IPS DF 19.7 (cell line): ENCODE results near the gene DDC.
"Not testable (repeated sequence)": the region's sequence is repeated elsewhere in the genome, so short reads cannot be mapped to it uniquely, and the experiment has no call there.

Source experiments
- DNase-seq: peaks from one replicate; pipeline ENCODE4 v3.0.0-alpha.2; 2013; ENCODE audit warnings: low read depth, low spot score

DDC gene

DNA sequence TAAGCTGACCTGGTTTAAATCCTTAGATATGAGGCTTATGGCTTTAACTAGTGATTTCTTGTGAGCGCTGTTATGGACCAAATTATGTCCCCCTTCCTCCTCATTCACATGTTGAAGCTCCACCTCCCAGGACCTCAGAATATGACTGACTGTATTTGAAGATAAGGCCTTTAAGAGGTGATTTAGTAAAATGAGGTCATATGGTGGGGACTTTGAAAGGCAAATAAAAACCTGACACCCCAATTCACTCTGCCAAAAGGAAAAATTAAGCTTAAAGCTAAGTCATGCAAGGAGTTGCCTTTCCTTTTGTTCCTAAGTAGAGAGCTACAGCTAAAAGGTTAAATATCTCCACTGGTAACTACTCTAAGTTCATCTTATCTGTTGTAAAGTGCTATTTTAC, 78.7 kb downstream of the DDC start:
- DNase-seq, result no peak

DNA sequence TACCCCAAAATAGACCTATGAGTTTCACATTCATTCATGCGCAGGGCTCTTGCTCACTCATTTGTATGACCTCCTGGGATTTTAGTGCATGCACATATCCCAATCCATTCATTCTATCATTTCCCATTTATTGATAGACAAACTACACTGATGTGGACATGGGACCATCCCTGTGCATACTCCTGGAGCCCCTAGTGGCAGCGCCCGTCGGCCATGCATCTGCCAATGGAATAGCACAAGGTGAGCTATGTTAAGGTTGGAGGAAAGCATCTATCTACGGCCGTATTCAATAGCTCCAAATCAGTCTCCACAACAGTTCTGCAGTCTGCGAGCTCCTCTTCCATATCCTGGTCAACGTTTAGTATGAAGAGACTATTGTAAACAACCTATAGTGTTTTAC, 83.3 kb downstream of the DDC start:
- DNase-seq, result no peak

DNA sequence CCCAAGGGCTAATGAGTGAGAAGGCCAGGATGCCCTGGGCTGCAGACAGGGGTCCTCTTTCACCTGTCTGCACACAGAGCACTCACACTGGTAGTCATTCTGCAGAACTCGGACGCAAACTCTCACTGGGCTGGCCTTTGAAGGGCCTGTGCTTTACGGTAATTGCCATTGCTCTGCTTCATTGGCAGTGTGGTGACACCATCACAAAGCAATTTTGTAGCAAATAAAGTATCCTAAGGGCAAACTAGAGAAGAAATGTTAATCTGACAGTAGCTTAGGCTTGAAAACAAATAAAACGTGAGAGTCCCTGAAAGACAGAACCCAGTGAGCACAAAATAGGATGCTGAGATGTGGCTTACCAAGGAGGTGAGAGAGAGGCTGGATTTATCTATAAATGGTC, 84.4 kb downstream of the DDC start:
- DNase-seq, result no peak

DNA sequence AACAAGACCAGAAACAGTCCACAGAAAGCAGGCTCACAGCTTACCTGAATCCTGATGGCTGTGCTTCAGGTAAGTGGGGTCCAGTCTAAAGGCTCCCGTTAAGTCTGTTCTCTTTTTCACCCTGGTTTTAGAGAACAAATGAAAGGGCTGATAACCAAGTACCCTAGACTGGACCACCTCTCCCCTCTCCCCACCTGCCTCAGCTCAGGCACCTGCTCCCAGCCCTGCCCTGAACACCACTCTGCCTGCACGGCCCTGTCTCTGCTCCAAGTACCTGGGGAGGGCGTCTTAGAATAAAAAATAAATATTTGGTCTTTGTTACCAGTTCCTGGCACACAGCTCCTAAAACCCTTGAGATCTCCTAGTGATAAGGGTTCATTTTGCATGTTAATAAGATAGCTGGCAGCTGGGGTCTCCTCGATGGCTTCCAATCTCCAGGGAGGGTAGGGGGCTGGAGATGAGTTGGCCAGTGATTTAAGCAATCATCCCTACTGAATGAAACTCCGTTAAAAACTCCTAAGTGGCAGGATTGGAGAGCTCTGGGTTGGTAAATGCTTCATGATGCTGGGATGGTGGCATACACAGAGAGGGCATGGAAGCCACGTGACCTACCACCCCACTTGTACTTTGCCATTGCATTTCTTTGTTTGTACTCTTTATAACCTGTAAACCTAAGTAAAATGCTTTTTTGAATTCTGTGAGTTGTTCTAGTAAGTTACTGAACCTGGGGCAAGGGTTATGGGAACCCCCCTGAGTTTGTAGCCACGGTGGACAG, 85.3 kb downstream of the DDC start:
- no peak for DNase-seq

DNA sequence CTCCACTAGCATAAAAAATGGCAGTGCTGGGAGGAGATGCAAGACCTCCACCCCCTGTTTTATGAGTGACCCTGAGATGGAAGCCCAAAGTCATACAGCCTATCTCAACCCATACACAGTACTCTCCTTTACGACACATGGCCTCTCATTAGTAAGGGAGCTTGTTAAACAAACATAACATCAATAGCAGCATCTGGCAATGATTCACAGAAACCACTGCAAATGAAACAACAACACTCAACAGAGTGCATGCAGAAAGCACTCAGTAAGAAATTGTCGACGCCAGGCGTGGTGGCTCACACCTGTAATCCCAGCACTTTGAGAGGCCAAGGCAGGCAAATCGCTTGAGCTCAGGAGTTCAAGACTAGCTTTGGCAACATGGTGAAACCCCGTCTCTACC, 87.6 kb downstream of the DDC start:
- DNase-seq, result no peak

DNA sequence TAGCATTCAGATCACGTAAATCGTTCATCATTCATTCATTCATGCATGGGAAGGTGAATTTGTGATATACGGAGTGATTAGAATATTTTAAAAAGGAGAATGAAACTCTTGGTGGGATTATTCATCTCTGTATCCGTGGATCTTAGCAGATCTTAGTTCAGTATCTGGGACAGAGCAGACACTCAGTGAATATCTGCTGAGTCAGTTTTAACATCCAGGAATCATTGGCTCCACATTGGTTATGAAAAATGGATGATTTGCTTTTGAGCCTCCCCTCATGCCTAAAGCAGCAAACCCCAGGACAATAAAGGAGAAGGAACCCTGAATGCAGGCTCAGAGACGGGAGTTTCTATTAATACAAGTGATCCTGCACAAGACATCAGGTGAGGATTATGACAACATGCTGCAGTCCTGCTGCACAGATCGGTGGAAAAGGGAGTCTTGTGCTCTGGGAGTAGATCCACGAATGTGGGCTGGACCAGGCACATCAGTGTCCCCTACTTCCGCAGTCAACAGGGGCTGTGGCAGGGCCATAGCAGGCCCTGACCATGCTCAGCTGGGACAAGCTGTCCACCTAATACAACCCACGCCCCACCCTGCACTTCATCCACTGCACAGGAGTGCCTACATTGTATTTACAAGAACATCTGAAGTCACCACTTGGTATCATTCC, 88.1 kb downstream of the DDC start:
- no peak for DNase-seq

DNA sequence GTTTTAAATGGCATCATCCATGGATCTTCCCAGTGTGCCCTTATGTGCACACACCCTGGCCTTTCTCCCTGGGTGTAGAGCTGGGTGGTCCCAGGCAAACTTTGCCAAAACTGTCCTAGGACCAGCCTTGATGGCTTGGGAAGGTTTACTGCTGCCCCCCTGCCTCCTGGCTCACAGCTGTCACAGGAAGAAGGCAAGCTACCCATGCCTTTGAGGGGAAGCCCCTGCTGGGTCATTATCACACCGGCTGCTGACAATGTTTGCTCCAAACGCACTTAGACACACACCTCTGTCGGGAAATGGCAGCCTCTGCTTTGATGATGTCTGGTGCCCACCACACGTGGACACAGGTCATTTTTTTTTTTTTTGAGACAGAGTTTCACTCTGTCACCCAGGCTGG, 89.9 kb downstream of the DDC start:
- DNase-seq, result no peak

DNA sequence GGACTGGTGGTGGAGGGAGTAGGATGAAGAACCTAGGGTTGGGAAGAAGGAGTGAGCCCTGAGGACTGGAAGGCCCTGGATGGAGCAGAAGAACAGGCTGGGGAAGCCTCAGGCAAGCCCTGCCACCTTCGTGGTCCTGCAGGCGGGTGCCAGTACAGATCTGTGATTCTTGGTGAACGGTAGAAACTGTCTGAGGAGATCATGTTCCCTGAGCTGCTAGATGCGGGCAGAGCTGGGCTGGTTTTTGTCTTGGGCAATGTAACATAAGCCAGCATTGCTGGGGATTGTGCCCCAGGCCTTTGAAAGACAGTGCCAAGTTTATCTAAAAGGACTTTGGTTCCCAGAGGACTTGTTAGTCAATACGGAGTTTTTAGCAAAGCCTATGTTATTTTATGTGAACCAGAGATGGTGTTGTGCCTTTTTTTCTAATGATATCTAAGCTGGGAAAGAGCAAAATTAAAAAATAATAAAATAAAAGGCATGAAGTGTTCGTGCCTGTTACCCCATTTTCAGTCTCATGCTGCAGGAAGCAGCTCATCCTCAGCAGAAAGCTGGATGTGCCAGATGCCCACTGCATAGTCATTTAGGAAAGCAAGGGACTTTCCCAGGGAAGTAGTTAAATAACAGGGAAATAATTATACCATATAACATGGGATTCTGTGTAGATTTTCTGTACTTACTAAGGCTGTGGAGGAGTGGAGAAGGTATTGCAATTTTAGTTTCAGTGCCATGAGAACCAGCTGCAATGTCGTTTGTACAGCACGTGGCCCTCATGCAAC, 90.6 kb downstream of the DDC start:
- DNase-seq, result no peak

DNA sequence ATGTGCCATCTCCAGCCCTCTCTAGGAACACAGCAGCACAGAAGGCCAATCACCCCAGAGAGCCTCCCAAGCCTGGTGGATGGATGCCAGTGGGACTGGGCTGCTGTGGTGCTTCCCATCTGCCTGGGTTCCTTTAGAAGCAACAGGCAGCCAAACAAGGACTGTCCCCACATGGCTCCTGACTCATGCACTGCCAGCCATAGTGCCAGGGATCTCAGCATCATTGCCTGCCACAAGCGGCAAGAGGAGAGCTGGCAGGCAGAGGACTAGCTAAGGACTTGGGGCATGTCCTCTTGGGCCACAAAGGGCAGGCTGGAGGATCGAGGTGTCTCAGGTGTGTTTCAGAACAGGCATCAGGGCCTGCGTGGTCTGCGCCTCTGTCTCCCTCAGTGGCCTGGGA, 91.7 kb downstream of the DDC start:
- DNase-seq, result no peak

DNA sequence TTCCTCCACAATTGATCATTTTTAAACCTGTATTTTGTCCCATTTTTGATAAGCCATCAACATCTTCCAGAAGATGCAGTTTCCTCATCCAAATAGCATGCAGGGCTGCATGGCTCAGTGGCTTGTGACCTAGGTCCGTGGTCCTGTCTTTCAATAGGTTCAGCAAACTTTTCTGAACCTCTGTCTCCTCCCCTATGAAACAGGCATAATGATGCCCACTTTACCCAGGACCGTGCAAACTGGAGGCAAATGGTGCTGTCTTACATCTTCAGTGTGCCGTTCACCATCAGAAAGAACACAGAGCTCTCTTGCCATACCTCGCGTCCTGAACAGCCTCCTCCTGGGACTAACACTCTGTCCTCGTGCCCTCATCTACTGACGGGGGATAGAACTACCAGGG, 92.8 kb downstream of the DDC start:
- no peak for DNase-seq

DNA sequence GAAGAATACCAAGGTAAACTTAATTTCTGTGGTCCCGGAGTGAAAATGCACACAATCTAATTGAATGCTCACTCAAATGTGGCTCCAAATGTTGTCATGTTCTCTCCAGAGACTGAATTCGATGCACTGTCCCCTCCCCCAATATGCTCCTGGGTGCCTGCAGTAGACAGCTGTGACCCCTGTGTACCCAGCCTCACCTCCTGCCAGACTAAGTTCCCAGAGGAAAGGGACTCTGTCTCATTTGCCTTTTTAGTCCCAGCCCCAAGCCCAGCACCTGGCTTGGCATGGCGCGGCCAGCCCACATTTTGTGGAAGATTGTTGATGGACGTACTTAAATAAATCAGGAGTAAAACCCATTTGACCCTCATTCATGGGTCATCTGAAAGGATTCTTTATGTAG, 93.2 kb downstream of the DDC start:
- DNase-seq, result no peak

DNA sequence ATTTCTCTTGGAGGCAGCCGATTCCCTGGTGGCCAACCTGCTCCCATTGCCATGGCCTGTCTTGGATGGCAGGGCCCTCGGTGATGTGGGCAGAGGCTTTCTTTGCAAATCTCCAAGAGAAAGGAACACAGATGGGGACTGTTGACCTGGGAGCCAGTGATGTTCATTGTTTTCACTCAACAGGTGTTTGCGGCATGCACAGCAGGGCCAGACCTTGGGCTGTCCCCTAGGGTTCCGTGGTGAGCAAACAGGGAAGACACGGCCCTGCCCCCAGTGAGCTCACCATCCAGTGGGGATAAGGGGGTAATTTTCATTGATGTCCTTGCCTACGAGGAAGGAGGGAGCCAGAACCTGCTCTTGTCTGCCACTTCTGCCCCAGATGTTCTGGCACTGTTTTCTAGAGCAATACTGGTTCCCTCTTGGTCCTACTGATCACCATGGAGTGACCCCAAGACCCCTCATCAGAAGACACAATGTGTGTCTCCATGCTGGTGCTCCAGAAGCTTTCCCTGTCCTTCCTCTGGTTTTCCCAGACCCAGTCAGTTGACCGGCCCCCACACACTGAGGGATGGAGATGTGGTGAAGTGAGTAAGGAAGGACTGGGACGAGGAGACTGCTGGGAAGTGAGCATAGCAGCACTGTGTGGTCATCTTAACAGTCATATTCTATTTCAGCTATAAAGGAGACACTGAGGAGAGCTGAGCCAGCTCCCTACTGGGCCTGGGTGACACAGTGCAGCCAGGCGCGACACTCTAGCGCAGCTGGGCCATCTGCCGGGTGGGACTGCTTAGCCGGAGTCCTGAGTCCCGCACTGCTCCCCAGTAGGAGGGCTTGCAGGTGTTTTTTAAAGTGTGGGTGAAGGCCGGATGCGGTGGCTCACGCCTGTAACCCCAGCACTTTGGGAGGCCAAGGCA, 94.7 kb downstream of the DDC start:
- DNase-seq, result no peak

DNA sequence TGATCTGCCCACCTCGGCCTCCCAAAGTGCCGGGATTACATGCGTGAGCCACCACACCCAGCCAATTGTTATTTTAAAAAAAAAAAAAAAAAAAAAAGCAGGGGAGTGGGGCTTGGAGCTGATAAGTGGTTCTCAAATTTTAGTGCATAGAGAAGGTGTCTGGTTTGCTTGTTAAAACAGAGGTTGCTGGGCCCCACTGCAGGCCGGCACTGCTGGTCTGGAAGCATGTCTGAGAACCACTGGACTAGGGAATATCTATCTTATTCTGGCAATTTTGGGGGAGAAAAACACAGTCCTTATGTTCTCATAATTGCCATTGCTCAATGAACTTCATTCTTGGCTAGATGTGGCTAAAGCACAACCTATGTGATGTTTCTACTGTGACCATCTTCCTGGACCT, 96.0 kb downstream of the DDC start:
- no peak for DNase-seq

DNA sequence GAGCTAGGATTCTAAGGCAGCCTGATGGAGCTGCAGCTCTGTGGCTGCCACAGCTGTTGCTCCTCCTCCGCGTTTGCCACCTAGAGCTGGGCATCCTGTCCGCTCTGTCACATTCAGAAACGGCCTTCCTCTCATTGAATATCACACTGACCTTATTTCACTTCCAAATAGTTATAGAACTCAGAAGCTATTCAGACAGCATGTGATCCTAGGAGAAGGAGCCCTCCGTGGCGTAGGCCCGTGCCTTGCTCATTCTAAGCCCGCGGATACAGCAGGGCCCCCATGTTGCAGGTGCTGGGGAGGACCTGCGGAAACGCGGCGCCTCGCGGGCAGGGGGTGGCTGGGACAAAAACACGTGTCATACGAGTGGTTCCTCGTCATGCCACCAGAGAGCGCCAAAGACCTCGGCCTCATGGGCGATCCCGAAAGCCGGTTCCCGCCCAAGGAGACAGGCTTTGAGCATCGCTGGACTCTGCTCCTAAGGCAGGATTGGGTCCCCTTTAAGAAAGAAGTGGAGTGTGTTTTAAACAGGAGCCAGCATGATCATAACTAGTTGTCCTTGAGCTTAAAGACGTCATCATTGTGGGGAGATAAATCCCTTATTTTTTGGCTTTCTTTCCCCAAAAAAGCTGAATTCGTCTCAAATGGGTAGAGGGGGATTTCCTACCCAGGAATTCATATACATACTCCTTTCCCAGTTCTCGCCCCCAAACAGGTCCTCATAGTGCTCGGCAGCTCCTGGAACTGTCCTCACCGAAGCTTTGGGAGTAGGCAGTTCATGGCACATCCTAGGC, 97.2 kb downstream of the DDC start:
- peak; percentile 52 for DNase-seq

DNA sequence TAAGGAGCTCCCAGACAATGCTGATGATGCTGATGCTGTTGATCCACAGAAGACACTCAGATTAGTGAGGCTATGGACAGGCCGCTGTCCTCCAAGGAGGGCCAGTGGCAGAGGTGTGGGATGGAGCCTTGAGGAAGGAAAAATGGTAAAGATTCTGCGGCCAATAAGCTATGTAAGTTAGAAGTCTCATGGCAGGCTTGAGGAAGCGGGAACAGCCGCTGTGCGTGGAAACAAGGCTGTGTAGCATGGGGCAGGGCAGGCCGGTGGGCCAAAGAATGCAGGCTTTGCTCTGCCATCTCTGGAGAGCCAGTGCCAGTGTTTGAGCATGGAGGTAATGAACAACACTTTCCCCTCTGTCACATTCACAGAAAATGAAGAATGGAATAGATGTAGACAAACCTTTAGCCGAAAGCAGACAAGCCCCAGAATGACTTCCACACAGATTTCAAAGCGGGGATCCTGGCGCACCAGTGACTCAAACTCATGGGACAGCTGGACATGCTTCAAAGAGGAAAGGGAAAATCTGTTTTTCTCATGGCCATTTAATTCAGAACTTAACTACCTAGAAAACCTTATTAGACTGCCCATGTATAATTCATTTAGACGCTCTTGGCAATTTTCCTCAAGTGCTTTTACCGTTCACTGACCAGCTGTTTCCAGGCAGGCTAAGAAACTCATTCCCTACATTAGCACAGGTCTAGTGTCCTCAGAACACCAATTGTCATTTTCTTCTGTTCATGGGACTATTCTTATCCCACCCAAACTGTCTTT, 98.2 kb downstream of the DDC start:
- no peak for DNase-seq

DNA sequence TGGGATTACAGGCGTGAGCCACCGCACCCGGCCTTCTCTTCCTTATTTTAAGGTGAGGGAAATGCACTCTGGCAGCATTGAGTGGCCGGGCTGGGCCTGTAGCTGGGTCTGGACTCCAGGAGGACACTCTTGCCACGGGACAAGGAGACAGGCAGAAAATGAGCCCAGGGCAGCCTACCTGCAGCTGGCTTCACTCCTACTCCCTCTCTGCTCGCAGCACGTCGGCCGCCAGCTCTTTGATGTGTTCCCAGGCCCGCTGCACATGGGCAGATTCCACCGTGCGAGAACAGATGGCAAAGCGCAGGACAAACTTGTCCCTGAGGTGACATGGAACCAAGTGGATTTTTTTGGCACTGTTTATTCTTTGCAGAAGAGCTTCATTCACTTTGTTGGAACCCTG, 102.2 kb downstream of the DDC start:
- no peak for DNase-seq

DNA sequence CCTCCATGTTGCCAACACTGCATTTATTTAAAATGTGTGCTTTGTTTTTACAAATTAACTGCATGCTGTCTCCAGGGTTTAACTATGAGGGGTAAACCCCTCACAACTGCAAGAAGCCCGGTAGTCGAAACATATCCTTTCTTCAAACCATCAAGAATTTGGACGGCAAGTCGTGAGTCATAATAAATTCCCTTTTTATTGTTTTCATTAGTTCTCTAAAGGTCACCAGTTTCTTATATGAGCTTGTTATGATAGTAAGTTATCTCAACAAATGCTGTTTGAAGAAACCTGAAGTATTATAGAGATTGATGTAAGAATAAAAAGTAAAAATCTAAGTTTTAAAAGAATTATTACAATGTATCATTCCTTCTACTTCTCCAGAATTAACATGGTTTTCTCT, 102.8 kb downstream of the DDC start:
- no peak for DNase-seq

DNA sequence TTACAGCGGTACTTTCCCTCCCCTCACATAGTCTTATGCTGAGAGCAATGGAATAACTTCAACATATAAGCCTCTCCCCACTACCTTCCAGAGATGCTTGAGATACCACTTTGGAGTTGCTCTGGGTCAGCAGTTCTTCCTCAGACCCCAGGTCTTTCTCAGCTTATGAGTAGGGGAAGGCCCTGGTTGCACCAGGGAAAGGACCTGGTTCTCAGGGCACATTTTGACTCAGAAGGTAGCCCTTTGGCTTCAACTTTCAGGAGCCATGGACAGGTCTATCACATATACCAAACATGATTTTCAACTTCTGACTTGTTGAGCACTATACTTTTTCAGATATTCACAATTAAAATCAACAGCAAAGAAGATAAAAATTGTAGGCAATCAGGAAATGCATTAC, 103.5 kb downstream of the DDC start:
- no peak for DNase-seq

DNA sequence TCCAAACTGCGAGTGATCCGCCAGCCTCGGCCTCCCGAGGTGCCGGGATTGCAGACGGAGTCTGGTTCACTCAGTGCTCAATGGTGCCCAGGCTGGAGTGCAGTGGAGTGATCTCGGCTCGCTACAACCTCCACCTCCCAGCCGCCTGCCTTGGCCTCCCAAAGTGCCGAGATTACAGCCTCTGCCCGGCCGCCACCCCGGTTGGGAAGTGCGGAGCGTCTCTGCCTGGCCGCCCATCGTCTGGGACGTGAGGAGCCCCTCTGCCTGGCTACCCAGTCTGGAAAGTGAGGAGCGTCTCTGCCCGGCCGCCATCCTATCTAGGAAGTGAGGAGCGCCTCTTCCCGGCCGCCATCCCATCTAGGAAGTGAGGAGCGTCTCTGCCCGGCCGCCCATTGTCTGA, 106.0 kb downstream of the DDC start:
- DNase-seq, result not testable (repeated sequence)

DNA sequence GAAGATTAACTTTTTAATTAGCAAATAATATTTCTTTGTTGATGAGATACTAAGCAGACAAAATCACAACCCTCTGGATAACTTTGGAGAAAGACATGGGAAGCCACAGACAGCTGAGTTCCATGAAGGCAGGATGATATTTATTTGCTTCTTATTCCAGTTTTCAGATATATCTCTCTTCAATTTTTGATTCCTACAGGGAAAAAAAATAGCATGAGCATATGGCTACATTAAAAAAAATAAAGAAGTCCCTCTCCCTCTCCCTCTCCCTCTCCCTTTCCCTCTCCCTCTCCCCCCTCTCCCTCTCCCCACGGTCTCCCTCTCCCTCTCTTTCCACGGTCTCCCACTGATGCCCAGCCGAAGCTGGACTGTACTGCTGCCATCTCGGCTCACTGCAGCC, 106.6 kb downstream of the DDC start:
- DNase-seq, result not testable (repeated sequence)
